Prostate gland (tissue), 2 donors: ENCODE measurements around the gene CLCA4. TPM values are rescaled to one million over a fixed set of nuclear protein-coding genes. Genes with fewer than 3 reads are reported as not detected.

ENCODE experiments used
- DNase-seq: peaks from one replicate; pipeline ENCODE4 v3.0.0-alpha.2; 2019; ENCODE audit warnings: low spot score
- H3K27ac ChIP-seq, 2 donors: fragments of 200-600 bp; sonication (generic); 2 replicates each; pipeline ENCODE4 v1.5.1; 2017 to 2019
- H3K27me3 ChIP-seq: fragments of 200-600 bp; sonication (generic); replicated peaks from 2 replicates; pipeline ENCODE4 v1.5.1; 2019; ENCODE audit not compliant: insufficient read depth
- H3K36me3 ChIP-seq, 2 donors: fragments of 200-600 bp; sonication (generic); 1 replicate in 1 of 2; 2 replicates in 1 of 2; pipeline versions ENCODE4 v1.5.1 to v1.8.1; 2017 to 2019
- H3K4me1 ChIP-seq: fragments of 200-600 bp; sonication (generic); replicated peaks from 2 replicates; pipeline ENCODE4 v1.5.1; 2019
- H3K4me3 ChIP-seq, 2 donors: fragments of 200-600 bp; sonication (generic); 2 replicates each; pipeline ENCODE4 v1.5.1; 2017 to 2019
- H3K9me3 ChIP-seq: fragments of 200-600 bp; sonication (generic); 2 replicates; pipeline ENCODE4 v1.5.1; 2017
- CTCF ChIP-seq, 4 experiments: fragments of 200-600 bp in 2 of 4; fragments of 450-650 bp in 2 of 4; sonication (generic) in 2 of 4; IDR thresholded peaks; 1 replicate in 3 of 4; 2 replicates in 1 of 4; pipeline ENCODE4 v1.5.1; 2016 to 2019; ENCODE audit warnings: antibody characterized with exemption in 4 of 4, mild to moderate bottlenecking in 2 of 4, moderate library complexity in 2 of 4
- POLR2A ChIP-seq: fragments of 450-650 bp; IDR thresholded peaks from one replicate; pipeline ENCODE4 v1.6.1; 2016; ENCODE audit warnings: antibody characterized with exemption, mild to moderate bottlenecking
- POLR2AphosphoS5 ChIP-seq: sonication (generic); formaldehyde crosslinking; IDR thresholded peaks from one replicate; pipeline ENCODE4 v1.6.1; 2017; ENCODE audit warnings: antibody characterized with exemption
- WGBS: methylation state at CpG from one replicate; pipeline ENCODE4 v1.1.5; 2018; 5-methylcytosine and 5-hydroxymethylcytosine counted together
- intact Hi-C: fragments of 100-400 bp; cut with DNase I; formaldehyde crosslinking; loops from one replicate; pipeline ENCODE4 v1.14.2; 2022
- total RNA-seq, 2 donors: library from RNA; depleted of rRNA; stranded (reverse); fragments of >200 nt; gene quantifications; one replicate each; pipeline ENCODE4 v1.1.0, GENCODE V29; 2016

CLCA4 gene
- total RNA-seq, 2 donors from 2014 or later: 0.80 to 1.4 TPM

- no peak for DNase-seq
- H3K4me1 ChIP-seq: no peaks in the 10 kb centered on the region
- H3K36me3 ChIP-seq: no peaks in the 10 kb centered on the region
- no peak overlapping the region for H3K4me3 ChIP-seq
- no peak for TF ChIP-seq POLR2A
- TF ChIP-seq POLR2AphosphoS5: no peak
- no peak for TF ChIP-seq CTCF (IDR thresholded peaks at IDR 0.05)
- no peaks in the 10 kb centered on the region for H3K27me3 ChIP-seq
- no peak overlapping the region for H3K27ac ChIP-seq
- intact Hi-C loops: no loop called here
- H3K9me3 ChIP-seq: no peaks in the 10 kb centered on the region
- 79% methylated on average over 1 of the region's 1 CpG for WGBS
These were observed 35.3 kb downstream of the CLCA4 start for GRCh38 chr1:86582161-86582560.

GRCh38 chr1:86583032-86583431 is 36.2 kb downstream of the CLCA4 start:
- no peaks in the 10 kb centered on the region for H3K27me3 ChIP-seq
- intact Hi-C loops: no loop called here
- WGBS: 100% methylated on average over 1 of the region's 1 CpG

GRCh38 chr1:86583593-86583992 is 36.7 kb downstream of the CLCA4 start:
- H3K27ac ChIP-seq: no peak overlapping the region
- 80% methylated on average over 3 of the region's 3 CpGs for whole genome bisulfite sequencing

More at GRCh38 chr1:86583032-86583431, 36.2 kb downstream of the CLCA4 start:
- Histone ChIP-seq H3K9me3 (no peaks in the 10 kb centered on the region), H3K4me3 (no peak overlapping the region), H3K4me1 (no peaks in the 10 kb centered on the region), H3K36me3 (no peaks in the 10 kb centered on the region), H3K27ac (no peak overlapping the region)
- TF ChIP-seq POLR2A: no peak
- no peak for TF ChIP-seq CTCF (IDR thresholded peaks at IDR 0.05)
- TF ChIP-seq POLR2AphosphoS5: no peak
- DNase-seq: no peak

GRCh38 chr1:86594284-86594770 is 47.4 kb downstream of the CLCA4 start:
- Histone ChIP-seq H3K4me1 (no peaks in the 10 kb centered on the region), H3K9me3 (no peaks in the 10 kb centered on the region), H3K36me3 (no peaks in the 10 kb centered on the region), H3K27ac (no peak overlapping the region), H3K27me3 (no peaks in the 10 kb centered on the region), H3K4me3 (no peak overlapping the region)
- TF ChIP-seq POLR2A: no peak
- TF ChIP-seq POLR2AphosphoS5: no peak
- intact Hi-C loops: no loop called here
- DNase-seq: no peak

More at GRCh38 chr1:86583593-86583992, 36.7 kb downstream of the CLCA4 start:
- Histone ChIP-seq H3K36me3 (no peaks in the 10 kb centered on the region), H3K4me3 (no peak overlapping the region), H3K27me3 (no peaks in the 10 kb centered on the region), H3K9me3 (no peaks in the 10 kb centered on the region), H3K4me1 (no peaks in the 10 kb centered on the region)
- intact Hi-C loops: no loop called here
- no peak for DNase-seq
- no peak for TF ChIP-seq POLR2AphosphoS5
- TF ChIP-seq POLR2A: no peak
- TF ChIP-seq CTCF (IDR thresholded peaks at IDR 0.05): no peak

- intact Hi-C loops: no loop called here
- no peaks in the 10 kb centered on the region for H3K36me3 ChIP-seq
- H3K27ac ChIP-seq: no peak overlapping the region
- TF ChIP-seq POLR2A (no peak), POLR2AphosphoS5 (no peak), CTCF (IDR thresholded peaks at IDR 0.05) (no peak)
- WGBS: 12% methylated on average over 2 of the region's 2 CpGs
- no peaks in the 10 kb centered on the region for H3K27me3 ChIP-seq
- DNase-seq: no peak
- H3K9me3 ChIP-seq: no peaks in the 10 kb centered on the region
- H3K4me1 ChIP-seq: no peaks in the 10 kb centered on the region
- H3K4me3 ChIP-seq: no peak overlapping the region
These were observed 49.3 kb downstream of the CLCA4 start for GRCh38 chr1:86596224-86596623.
